Measurements from ENCODE around the gene TLE6. TPM values are rescaled to one million over a fixed set of nuclear protein-coding genes. Genes with fewer than 3 reads are reported as not detected.

The TLE6 gene
- total RNA-seq = not detected in 2 replicates

GRCh38 chr19:2977001-2977745 is at the start of gene TLE6:
TLE6 (plus strand) TSS chr19:2977564; CDS start chr19:2978234, 670 bp downstream.

GRCh38 chr19:2944775-2945574 is 32.4 kb upstream of the TLE6 start, which contains the start of gene ZNF77:
ZNF77 (minus strand) TSS chr19:2944971; CDS start chr19:2944840, 131 bp downstream.

GRCh38 chr19:3029065-3029923 is 51.9 kb downstream of the TLE6 start, which contains the start of gene TLE2:
TLE2 (minus strand) TSS chr19:3029280; CDS start chr19:3028904, 376 bp downstream.

Other genes with a start within 250 kb of the TLE6 start
- 23.6 and 29.3 TPM in 2 replicates for gene SLC39A3, start 237.5 kb upstream of the TLE6 start, total RNA-seq
- gene SGTA, start 194.3 kb upstream of the TLE6 start, total RNA-seq = 43.2 and 64.3 TPM in 2 replicates
- gene THOP1, start 192.1 kb upstream of the TLE6 start, total RNA-seq = 44.4 and 134 TPM in 2 replicates
- 7.2 and 10.2 TPM in 2 replicates for gene ZNF554, start 157.7 kb upstream of the TLE6 start, total RNA-seq
- gene ZNF555, start 136.1 kb upstream of the TLE6 start, total RNA-seq = 7.5 and 10.1 TPM in 2 replicates
- gene ZNF556, start 110.2 kb upstream of the TLE6 start, total RNA-seq = not detected in 2 replicates
- gene ZNF57, start 76.6 kb upstream of the TLE6 start, total RNA-seq = 3.1 and 5.5 TPM in 2 replicates
- 1.6 and 3.5 TPM in 2 replicates for gene ZNF77, start 32.6 kb upstream of the TLE6 start, total RNA-seq
- 0.11 and 3.1 TPM in 2 replicates for gene TLE2, start 51.7 kb downstream of the TLE6 start, total RNA-seq
- gene TLE5, start 84.9 kb downstream of the TLE6 start, total RNA-seq = 126 and 178 TPM in 2 replicates
- 31.0 and 44.0 TPM in 2 replicates for gene GNA11, start 116.8 kb downstream of the TLE6 start, total RNA-seq
- 30.6 and 88.0 TPM in 2 replicates for gene GNA15, start 158.5 kb downstream of the TLE6 start, total RNA-seq
- 0.11 and 0.39 TPM in 2 replicates for gene S1PR4, start 201.2 kb downstream of the TLE6 start, total RNA-seq
- gene NCLN, start 208.4 kb downstream of the TLE6 start, total RNA-seq = 17.7 and 74.4 TPM in 2 replicates
- not detected in 2 replicates for gene CELF5, start 247.1 kb downstream of the TLE6 start, total RNA-seq

Measured in placental epithelial cell (primary cell).